ENCODE measurements around the gene MBD2.

DNA sequence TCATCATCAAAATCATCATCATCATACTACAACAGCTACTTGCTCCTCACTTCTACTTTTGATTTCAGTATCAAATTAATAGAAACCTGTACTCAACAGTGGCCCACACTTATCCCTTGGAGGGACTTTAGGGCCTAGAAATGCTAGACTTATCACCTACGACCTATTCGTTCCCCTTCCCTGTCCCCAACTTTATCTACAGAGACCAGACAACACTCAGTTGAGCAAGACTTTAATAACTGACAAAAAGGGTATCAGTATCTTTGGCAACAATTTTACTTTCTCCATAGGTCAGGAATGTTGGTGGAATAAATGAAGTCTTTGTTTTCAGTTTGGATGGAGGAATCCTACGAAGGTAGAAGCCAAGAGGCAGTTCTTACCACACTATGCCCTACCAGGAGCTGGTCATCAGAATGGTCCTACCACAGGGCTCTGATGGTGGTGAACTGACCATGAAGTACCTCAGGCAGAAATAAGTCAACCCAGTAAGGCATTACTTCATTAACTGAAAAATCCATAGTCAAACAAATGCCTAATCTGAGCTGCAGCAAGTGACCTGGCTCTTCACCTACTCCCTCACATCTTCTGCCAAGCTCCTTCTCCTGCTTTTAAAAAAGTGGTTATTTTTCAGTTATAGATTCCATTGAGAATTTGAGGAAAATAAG is 26.6 kb downstream of the MBD2 start:
- TF ChIP-seq, protein P1, sequence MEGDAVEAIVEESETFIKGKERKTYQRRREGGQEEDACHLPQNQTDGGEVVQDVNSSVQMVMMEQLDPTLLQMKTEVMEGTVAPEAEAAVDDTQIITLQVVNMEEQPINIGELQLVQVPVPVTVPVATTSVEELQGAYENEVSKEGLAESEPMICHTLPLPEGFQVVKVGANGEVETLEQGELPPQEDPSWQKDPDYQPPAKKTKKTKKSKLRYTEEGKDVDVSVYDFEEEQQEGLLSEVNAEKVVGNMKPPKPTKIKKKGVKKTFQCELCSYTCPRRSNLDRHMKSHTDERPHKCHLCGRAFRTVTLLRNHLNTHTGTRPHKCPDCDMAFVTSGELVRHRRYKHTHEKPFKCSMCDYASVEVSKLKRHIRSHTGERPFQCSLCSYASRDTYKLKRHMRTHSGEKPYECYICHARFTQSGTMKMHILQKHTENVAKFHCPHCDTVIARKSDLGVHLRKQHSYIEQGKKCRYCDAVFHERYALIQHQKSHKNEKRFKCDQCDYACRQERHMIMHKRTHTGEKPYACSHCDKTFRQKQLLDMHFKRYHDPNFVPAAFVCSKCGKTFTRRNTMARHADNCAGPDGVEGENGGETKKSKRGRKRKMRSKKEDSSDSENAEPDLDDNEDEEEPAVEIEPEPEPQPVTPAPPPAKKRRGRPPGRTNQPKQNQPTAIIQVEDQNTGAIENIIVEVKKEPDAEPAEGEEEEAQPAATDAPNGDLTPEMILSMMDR (IDR thresholded peaks at IDR 0.05), result no peak
- TF ChIP-seq POLR2A (IDR thresholded peaks at IDR 0.05), result no peak
